Stimulated activated CD8-positive, alpha-beta memory T cell treated with anti-CD3 and anti-CD28 coated beads, Interleukin-2, amount 100 ng/mL, for 1 hour (primary cell): ENCODE measurements around the gene CTBP2.

Source experiments
- DNase-seq, 2 donors: peaks; one replicate each; pipeline ENCODE4 v3.0.0-alpha.2; 2020; ENCODE audit warnings: low read depth in 2 of 2

CTBP2 gene

DNA sequence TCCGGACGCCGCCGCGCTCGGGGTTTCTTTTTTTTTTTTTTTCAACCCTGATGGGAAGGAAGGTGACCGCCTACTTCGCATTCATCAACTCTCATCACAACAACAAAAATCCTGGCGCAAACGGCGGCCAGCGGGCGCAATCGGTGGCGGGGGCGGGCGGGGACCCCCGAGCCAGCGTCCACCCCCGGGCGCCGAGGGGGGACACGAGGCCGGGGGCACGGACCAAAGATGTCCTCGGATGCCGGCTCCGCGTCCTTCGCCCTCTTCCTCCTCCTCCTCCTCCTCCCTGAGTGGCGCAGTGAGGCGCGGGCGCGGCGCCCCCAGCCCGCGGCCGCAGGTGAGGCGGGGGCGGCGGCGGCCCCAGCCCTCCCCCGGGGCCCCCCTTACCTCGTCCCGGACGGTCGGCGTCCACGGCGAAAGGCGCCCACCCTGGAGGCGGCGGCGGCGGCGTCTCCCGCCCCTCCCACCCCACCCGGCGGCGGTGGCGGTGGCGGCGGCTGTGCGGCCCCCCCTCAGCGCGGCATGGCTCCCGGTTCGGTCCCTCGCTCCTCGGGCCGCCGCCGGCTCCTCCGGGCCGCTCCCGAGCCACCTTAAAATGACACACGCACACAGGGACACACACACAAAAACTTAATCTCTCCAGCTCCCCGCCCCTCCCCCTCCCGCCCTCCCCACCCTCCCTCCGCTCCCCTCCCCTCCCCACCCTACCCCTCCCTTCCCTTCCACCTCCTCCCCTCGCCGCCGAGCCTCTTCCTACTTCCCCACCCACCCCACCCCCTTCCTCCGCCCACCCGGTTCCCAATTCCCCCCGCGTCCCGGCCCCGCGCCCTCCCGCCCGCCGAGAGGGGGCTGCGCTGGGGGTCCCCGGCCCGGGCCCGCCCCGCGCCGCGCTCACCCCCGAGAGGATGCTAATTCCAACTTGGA is at the start of gene CTBP2:
CTBP2 (minus strand) TSS at position 632 of the 924 bp plus-strand sequence.
- no peak for DNase-seq

DNA sequence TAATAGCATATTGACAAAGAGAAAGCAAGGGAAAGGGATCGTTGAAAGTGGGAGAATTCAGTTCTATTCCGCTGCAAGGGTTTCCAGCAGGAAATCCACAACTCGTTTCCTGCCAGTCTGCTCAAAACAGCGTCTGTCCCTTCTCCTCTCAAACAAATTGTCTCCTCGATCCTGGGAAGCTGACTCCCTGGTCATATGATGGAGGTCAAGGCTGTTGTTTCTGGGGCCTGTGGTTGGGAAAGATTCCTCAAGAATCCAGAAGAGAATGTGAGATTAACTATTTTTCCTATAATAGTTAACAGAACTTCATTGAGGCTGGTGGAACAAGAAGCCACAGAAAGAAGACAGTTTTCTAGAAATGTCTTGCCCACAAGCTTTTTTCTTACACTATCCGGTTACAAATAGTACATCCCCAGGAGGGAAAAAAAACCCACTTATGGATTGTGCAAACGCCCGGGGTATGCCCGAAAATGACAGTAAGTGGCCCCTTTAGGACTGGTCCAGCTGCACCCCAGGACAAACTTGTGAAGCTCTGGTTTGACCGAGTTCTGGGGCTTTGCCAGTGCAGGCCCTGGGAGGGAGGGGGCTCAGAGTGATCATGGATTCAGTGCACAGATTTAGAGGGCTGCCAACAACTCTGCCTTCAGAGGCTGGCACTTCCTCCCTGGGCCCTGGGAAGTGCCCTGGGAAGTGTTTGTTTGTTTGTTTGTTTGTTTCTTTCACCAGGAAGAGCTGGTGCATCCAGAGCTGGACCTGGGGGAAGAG is 49.4 kb upstream of the CTBP2 start:
- no peak for DNase-seq

DNA sequence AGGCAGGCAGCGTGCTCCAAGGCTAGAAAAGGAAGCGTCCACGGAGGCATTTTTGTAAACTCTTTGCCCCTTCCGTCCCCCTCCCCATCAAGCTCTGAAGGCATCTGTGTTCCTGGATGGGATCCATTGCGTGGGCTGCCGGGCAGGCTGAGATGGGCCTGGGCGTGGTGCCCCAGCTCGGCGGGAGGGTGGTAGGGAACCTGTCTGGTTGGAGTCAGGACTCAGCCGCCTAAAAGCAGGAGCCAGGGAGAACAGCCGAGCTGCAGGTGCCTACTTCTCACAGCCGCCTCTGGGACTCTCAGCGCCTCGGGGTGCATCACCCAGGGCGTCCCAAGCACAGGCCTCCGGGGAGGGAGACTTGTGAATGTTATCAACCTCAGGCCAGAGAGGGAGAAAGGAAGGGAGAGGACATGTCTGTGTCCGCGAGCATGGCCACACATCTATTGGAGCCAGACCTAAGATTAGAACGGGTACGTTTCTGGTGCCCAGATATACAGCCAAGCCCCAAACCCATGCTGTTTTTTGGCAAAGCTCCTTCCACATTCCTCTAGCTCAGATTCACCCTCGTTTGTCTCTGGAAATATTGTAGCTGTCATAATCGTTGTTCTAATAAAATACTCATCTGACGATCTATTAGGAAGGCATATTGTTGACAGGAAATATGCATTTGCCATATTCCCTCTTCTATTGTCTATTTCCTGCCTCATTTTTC is 48.6 kb upstream of the CTBP2 start:
- no peak for DNase-seq

DNA sequence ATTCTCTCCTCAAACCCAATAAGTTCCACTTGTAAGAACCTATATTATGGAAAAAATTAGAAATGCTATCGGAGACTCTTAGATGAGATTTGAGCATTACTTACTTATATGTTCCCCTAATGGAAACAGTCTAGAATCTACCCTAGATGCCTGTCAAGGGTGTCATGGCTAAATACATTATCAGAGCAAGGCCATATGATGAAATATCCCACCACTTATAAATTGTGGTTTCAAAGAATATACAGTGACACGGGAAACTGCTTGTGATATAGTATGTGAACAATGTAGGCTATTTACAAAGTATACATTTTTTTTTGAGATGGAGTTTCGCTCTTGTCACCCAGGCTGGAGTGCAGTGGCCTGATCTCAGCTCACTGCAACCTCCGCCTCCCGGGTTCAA is 46.3 kb upstream of the CTBP2 start:
- DNase-seq, result no peak

DNA sequence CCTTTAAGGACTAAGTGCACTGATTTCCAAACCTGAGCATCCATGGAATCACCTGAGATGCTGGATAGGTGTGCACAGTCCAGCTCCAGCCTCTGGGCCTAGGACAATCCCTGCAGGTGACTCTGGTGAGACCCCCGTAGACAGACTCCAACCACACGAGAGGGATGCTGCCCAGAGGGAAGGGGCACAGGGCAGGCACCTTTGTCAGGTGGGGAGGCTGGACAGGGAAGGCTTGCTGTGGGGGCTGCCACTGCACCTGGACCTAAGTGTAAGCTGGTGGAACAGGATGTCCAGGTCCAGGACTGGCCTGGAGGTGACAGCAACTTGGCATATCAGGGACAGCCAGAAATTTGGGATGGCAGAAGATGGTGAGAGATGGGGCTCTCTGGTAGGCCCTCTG is 45.1 kb upstream of the CTBP2 start:
- DNase-seq, result no peak

DNA sequence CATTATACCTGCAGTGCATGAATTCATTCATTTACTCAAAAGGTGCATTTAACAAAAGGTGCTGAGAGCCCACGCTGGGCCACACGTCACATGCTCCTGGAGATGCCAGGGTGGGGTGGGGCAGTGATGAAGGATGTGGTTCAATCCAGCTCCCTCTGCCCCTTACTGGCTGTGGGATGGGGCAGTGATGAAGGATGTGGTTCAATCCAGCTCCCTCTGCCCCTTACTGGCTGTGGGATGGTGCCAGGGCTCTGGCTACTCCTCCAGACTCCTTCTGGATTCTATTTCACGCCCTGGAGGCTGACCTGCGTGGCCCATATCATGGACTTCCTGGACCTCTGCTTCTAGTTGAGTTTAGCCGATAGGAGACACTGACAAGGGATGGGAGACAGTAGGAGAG is 44.0 kb upstream of the CTBP2 start:
- DNase-seq, result no peak

DNA sequence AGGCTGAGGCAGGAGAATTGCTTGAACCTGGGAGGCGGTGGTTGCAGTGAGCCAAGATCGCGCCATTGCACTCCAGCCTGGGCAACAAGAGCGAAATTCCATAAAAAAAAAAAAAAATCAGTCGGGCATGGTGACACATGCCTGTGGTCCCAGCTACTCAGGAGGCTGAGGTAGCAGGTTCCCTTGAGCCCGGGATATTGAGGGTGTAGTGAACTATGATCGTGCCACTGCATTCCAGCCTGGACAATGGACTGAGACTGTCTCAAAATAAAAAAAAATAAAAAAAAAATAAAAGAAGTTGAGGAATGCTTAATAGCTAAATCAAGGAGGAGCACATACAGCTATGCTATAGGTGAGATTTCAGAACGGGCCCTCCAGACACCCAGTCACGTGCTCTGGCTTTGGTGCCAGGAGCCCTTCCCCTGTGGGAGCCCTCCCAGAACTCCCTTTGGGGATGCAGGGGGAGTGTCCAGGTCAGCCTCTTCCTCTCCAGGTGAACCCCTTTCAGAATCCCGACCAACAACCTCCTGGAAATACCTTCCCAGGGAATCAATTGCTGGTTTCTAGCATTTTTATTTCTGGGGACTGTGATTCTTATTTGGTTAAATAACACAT is 42.9 kb upstream of the CTBP2 start:
- DNase-seq, result no peak

DNA sequence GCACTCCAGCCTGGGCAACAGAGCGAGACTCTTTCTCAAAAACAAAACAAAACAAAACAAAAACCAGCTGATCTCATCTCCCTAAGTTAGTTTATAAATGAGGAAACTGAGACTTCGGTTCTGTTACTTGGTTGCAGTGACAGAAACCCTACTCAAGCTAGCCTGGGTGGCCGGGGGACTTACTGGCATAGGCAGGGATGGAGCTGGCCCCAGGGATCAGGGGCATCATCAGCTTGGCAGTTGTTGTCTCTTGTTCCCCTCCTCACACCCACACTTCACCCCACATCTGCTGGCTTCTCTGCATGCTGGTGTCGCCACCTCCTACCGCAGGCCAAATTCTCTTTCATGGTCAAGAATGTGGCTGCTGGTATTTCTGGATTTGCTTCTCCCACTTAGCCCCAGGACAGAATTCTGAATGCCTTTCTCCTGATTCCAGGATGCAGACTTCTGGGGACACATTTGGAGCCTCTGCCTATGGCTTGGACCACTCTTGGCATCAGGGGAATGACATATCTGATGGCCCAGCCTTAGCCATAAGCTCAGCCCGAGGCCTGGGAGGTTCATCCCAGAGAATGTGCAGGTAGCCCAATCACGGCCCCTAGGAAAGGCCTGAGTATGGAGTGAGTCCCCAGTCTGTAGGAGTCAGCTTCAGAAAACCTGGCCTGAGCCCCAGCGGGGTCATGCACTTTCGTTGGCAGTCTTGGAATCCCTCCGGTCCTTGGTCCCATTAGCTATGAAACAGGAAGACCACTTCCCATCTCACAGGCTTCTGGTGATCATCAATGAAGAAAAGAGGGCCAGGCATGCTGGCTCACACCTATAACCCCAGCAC is 41.6 kb upstream of the CTBP2 start:
- no peak for DNase-seq

DNA sequence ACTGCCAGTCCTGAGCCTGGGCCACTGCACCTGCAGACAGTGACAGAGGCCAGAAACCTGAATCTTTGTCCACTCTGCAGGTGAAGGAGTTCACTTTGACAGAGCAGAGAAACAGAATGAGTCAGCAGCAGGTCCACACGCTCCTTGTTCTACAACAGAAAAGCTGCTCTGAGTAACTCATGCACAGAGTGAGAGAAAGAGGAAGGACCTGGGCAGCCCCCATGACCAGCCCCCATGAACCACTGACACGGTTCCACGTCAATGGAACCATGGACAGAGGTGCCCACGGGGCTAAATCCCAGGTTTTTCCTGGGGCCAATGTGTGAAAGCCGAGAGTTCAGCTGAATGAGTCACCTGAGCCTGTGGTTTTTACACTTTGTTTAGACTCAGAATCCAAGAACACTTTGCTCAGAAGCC is 40.8 kb upstream of the CTBP2 start:
- no peak for DNase-seq

DNA sequence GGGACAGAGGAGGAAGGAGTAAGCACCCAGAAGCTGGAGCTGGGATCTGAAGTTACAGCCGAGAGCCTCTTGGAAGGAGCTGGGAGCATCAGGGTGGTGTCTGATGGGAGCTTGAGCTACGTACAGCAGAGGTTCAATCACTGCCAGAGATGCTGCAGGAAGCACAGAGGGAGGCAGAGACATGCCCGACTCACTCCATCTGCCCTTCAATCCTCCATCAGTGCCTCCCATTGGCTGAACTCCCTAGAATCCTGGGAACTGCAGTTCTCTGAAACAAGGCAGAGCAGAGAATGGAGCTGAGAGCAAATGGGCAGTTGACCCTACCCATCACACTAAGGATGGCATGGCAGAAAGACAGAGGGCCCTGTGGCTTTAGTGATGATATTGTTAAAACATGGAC is 40.0 kb upstream of the CTBP2 start:
- no peak for DNase-seq

DNA sequence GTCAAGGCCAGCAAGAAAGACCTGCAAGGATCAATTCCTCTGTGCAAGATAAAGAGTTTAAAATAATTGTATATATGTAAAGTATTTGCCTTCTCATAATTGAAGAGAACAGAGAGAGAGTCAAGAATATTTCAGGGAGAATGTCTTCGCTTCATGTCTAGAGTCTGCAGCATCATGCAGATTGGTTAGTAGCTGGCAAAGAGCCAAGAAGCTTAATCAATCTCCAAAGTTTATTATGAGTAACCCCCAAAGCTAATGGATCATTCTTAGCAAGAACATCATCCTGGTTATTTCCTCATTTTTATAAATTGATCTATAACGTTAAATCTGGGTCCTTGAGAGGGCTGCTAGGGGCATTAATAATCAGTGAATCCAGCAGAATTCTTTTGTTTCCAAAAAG is 38.9 kb upstream of the CTBP2 start:
- no peak for DNase-seq

DNA sequence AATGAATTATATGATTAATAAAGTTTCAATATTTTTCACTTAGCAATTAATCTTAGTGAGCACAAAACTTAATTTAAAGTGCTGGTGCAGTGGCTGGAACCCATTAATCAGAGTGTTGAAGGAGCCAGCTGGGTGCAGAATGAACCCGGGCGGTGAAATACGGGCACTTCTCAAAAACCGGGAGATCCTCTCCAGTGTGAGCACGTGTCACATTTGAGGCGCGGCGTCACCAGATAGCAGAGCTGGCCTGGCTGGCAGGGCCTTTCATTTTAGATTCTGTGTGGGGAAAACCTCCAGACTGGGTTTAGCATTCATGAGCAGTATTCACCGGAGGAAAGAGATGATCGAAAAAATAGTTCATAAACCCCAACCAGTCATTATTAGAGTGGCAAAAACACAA is 34.5 kb upstream of the CTBP2 start:
- no peak for DNase-seq

DNA sequence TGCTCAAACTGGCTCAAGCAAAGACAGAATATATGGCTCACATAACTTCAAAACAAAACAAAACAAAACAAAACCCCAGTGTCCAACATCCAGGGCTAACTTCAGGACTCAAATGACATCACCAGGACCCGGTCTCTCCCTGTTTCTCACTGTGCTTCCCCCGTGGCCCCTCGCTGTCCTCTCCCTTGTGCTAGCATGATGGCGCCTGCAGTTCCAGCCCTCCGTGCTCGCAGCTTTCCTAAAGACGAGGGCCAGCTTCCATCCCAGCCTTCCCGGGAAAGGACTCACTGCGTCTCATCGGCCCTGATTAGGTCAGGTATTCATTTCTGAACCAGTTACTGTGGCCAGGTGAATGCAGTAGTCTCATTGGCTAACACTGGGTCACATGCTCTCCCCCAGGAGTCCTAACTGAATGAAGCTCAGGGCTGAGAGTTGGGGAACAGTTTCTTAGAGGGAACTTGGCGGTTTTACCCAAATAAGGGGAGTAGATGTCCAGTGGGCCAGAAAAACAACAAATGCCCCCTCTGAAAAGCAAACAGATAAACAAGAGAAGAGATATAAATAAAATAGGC is 33.0 kb upstream of the CTBP2 start:
- no peak for DNase-seq

DNA sequence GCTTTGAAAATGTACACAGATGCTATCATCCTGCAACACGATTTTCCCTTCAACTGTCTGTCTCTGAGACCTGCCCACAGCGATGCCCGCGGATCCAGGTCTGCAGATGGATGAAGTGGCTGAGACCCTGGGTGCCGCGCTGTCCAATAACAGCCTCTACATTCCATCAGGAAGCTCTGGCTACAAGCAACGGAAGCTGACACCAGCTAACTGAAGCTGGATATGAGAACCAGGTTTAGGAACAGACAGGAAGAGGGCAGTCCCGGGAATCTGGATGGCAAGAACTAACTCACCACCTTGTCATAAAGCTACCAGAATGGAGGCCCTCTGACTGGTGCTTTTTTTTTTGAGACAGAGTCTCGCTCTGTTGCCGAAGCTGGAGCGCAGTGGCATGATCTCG is 32.3 kb upstream of the CTBP2 start:
- DNase-seq, result no peak

DNA sequence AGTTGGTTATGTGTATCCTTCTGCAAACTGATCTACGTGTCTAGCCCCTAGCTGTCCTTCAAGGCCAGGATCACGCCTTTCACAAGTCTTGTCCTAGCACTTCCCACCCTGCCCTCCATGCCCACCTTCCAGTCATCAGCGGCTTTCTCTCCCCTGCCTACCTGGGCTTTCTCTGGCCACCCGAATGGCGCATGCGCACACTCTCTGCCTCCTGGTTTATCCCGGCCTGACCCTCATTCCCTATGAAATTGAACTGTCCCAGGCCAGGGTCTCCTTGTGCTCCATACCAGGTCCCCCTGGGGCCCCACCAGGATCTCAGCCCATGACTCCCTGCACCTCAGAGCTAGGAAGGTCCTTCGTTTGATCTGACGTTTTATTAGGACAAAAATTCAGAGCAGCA is 31.6 kb upstream of the CTBP2 start:
- no peak for DNase-seq

DNA sequence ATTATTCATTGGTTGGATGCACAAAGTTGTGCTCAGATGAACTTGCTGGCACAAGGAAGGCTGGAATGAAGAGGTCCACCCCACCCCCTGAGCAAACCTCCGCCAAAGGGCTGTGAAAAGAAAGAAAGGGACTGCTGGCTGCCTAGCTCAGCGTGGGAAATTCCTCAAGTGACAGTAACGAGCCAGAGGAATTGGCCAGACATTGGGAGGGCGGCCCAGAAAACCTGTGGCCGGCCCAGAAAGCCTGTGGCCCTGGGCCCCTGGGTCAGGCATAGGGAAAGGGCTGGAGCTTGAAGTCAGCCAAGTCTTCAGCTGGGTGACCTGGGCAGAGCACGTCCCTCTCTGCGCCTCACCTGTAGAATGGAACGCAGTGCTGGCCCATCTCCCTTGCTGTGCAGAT is 30.6 kb upstream of the CTBP2 start:
- no peak for DNase-seq

DNA sequence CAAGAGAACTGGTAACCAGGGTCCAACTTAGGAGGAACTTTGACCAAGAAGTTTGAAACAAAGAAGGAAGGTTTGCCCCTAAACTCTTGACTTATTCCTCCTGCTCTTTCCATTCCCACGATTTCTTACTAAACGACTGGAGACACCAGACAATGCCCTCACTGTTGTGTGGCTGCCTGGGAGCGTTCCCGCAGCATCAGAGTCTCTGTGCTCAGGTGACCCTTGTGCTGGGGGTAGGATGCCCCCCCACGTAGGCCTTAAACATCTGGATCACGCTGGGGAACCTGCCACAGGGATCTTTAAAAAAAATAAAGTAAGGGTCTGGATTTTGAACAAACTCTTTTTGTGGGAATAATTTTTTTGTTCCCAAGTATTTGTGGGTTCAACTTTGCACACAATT is 30.1 kb upstream of the CTBP2 start:
- DNase-seq, result no peak

DNA sequence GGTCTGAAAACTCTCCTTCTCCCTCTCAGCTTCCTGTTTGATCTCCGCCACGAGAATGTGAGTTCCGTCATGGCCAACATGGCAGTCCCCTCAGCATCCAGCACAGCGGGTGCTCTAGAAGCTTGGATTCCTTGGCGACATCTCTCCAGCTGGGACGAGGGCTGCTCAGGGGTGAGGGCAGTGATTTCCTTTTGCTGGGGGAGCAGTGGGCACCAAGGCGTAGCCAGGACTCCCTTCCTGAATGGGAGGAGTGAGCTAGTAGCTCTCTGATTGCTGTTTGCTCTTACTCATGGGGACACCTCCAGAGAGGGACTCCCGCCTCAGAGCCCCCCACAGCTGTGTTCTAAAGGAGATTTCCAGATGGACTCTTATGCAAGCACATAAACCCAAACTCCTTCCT is 28.8 kb upstream of the CTBP2 start:
- no peak for DNase-seq

DNA sequence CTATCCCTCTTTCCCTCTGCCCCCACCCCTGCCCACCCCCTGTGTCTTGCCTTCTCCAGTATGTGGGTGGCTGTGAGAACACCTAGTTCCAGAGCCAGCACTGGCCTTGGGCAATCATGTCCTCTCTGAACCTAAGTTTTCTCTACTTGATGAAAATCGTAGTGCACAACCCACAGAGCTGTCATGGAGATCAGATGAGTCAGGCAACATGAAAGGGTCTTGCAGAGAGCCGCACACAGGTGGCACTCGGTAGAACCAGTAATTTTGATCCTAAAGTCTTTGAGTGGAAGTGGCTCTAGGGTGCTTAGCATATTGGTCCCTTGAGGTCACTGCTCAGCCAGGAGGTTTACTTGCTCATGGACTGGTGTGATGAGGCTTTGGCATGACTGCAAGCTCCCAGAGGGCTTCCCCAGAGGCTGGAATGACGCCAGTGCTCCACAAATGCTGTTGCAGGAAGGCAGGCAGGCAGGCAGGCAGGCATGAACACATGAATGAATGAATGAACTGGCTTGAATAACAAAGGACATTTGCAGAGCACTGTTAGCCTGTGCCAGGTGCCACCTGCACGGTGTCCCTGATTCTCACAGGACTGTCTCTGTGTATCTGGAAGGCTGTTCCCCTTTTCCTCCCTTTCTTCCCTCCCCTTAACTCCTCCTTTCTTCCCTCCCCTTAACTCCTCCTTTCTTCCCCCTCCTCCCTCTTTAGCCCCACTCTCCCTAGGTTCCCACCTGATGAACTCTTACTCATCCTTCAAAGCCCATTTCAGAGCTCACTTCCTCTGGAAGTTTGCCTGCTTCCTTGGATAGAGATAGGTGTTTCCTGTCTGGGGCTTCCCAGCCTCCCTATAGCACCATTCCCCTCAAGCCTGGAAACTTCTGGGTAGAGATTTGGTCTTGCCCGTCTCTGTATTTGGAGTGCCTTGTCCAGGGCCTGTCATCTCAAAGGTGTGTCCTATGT is 27.2 kb upstream of the CTBP2 start:
- DNase-seq, result no peak
